GM19193 (cell line): ENCODE measurements around the gene MYOT.

Experiments
- POLR2A ChIP-seq: IDR thresholded peaks from 4 replicates; pipeline ENCODE4 v1.6.1; 2011; ENCODE audit not compliant: insufficient read depth, insufficient read length; ENCODE audit errors: extremely low read depth

MYOT gene, protein sequence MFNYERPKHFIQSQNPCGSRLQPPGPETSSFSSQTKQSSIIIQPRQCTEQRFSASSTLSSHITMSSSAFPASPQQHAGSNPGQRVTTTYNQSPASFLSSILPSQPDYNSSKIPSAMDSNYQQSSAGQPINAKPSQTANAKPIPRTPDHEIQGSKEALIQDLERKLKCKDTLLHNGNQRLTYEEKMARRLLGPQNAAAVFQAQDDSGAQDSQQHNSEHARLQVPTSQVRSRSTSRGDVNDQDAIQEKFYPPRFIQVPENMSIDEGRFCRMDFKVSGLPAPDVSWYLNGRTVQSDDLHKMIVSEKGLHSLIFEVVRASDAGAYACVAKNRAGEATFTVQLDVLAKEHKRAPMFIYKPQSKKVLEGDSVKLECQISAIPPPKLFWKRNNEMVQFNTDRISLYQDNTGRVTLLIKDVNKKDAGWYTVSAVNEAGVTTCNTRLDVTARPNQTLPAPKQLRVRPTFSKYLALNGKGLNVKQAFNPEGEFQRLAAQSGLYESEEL

DNA sequence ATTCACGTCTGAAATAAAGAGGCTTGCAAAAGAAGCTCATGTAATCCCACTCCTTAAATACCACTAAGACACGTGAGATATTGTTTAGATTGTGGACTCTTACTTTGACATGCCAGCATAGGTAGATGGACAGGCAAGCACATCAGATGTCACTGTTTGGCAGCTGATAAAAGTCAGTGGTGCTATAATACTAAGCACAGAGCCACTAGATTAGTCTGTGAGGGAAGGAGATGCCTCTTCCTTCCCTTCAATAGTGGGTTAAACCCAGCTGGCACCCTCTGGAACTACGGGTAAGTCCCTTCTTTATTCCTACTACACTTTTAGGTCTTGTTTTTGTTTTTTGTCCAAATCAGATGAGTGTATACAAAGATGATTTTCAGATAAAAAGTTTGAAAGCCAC is at the start of gene MYOT:
TSS of gene MYOT (plus strand) at position 197 of the 400 bp plus-strand sequence. CDS start 2,792 bp downstream, outside the sequence.
- TF ChIP-seq POLR2A, result no peak

DNA sequence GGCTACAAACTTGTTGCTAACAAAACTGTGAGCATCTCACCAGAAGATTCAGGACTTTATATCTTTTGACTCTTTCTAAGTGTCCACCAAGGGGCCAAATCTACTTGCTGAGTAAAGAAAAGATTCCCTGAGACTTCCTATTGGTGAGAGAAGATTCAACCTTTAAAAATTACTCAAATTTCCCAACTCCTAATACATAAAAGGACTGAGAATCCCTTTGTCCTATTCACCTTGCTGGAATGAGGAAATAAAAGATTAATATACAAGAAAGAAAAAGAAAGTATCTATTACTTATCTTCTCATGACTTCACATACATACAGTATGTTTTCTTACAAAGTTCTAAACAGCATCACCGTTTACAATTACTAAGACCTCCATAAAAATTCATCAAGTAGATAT is 47.9 kb upstream of the MYOT start:
- no peak for TF ChIP-seq POLR2A

DNA sequence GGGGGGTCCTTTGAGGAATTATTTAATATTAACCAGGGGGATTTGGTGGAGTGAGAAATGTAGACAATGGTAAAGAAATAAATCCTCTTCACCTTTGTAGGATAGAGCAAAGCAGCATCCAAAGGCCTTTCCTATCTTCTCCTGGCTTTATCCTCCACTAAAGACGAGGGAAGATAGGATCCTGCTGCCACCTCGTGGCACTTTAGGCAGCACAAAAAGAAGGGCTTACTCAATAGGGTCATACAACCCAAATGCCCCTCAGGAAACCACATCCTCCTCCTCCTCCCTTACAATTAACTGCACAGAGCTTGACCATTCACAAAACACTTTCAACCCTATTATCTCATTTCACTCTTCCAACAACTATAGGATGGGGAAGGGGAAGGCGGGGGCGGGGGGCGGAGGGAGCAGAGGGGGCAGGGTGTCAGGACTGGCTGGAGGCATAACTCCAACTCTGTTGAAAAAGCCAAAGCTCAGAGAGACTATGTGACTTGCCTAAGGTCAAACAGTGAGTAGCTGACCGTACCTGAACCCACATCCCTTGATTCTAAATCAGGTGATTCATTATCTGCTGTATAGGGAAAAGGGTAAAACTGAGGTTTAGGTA is 45.4 kb upstream of the MYOT start:
- no peak for TF ChIP-seq POLR2A

DNA sequence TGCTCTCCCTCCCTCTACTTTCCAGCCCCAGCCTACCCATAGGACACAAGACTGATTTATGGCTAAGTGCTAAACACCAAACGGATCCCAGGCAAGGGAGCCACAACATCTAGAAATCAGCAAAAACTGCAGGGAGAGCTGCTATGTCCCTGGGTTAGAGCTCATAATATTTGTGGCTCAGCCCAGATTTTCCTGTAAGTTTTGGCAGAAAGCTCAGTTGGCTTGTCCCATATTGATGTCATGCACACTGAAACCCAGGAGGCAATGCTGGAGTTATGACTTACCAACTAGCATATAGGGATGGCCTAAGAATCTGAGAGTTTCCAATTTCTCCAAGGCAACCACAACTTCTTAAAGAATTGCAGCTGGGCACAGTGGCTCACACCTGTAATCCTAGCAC is 44.7 kb upstream of the MYOT start:
- TF ChIP-seq POLR2A, result no peak

DNA sequence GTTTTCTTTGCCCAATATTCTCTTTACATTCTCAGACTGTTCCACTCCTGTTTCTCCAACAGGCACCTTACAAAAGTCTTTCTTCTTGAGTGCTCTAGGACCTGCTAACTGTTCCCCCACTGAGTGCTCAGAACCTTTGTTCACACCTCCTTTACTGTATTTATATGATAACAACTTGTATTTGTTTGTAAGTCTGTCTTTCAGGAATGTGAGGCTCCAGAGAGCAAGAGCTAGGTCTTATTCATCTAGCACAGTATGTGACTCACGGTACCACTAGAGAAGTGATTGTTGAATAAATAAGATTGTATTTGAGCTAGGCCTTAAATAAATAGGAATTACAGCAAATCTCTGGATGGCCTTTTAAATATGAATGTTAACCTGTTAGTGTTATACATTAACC is 42.5 kb upstream of the MYOT start:
- no peak for TF ChIP-seq POLR2A

DNA sequence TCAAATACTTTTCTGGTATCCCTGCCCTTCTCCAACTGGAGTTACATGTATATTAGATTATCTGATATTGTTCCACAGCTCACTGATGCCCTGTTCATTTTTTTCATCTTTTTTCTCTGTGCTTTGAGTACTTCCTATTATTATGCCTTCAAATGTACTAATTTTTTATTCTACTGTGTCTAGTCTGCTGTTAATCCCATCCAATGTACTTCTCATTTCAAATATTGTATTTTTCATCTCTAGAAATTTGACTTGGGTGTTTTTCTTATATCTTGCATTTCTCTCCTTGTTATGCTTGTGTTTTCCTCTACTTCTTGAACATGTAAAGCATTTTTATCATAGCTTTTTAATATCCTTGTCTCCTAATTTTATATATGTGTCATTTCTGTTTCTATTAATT is 41.6 kb upstream of the MYOT start:
- no peak for TF ChIP-seq POLR2A

DNA sequence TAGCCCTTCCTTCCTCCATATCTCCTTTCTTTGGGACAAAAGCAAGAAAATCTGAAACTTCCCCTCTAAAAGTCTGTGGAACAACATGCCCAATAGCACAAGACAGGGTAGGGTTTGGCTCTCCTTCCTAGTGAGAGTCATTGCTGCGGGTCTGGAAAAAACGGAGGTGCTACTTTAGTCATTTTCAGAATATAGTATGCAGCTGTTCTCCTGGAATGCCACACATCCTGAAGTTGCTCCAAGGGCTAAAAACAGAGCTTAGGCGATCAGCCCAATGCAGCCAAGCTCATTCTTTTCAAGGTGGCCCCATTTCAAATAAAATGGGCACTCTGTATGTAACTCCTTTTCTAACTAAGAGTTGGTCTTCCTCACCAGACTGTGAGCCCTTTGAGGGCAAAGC is 39.5 kb upstream of the MYOT start:
- TF ChIP-seq POLR2A, result no peak

DNA sequence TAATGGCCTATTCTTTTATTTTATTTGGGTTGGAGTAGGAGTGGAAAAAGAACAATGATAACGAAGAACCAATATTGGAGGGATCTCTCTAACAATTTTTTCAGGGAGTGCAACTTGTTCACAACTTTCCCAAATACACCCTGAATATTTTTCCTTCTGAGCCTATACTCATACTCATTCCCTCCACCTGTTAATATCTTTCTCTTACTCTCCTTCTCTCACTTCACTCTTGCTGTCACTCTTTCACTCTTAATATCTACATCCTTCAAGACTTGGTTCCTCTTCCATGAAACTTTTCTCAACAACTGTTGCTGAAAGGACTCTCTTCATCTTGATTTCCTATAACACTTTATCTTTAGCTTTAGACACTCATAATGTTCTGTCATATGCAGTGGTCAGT is 39.0 kb upstream of the MYOT start:
- TF ChIP-seq POLR2A, result no peak

DNA sequence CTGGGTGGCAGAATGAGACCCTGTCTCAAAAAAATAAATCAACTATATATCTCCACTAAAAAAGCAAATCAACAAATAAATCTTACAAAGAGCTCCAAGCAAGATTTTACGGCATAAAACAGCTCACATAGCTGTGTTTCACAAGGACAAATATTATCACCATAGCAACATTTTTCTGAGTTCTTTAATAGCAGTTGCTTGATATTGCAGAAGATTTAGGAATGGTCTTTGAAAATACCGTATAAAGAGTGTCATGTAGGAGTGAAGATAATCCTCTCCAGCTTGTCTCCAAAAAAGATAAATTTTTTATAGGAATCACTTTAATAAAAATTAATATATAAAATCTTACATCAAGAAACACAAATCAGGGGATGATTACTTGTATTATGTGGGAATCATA is 36.6 kb upstream of the MYOT start:
- TF ChIP-seq POLR2A, result no peak

DNA sequence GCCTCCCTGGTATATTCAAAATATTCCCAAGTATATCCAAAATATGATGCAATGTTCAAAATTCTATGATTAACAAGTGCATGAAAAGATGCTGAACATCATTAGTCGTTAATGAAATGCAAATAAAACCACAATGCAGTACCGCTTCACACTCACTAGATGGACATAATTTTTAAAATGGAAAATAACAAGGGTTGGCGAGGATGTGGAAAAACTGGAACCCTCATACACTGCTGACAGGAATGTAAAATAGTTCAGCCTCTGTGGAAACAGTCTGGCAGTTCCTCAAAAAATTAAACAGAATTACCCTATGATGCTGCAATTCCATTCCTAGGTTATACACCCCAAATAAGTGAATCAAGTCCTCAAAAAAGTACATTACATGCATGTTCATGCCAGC is 36.1 kb upstream of the MYOT start:
- TF ChIP-seq POLR2A, result no peak

DNA sequence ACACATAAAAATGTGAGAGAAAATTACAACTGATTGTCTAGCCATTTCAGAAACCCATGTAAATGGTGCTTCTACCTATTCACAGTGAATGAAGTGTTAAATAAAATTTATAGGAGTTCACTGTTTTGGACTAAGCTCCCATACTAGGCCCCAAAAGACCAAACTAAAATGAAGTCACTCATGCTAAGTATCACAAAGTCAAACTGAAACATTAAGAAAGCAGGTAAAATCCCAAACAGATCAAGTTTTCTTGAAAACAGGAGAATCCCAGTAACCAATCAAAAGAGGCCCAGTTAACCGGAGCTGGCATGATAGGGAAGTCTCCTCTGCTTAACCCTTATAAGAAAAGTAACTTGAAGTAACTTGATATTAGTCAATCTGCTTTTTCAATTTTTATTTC is 35.2 kb upstream of the MYOT start:
- no peak for TF ChIP-seq POLR2A

DNA sequence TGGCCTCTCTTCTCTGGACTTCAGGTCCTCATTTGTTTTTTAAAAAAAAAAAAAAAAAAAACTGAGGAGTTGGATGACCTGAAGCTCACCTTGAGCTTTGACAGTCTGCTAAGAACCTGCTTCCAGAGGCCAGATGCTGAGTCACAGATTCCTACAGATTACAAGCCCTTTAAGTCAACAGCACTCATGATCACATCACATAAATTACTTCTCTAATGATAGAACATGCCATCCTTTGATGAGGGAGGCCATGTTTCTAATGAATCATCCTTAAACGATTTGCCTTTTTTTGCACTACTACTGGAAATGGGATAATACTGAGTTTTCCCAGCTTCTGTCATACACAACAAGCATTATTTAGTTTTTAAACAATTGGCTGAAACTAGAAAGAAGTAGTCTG is 34.2 kb upstream of the MYOT start:
- no peak for TF ChIP-seq POLR2A

DNA sequence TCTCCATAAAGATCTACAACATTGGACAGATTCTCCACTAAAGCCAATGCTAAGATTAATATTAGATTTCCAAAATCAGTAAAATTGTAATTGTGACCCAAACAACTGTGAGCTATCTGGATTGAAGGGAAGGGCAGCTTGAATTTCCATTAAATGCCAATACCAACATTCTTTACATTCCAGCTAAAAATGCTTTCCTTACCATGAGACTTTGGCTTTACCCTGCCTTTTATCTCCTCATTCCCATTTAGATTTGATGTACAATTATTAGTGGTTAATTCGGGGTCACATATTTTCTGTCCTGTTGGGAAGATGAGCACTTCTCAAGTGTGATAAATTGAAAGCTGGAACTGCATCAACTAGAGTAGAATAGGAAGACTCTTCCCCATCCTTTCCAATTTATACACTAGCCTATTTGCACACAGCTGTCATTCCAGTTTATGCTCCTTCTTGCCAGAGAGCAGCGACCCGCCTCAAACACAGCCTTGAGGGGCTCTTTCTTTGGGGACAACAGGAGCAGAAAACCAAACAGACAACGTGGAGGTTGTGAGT is 33.1 kb upstream of the MYOT start:
- no peak for TF ChIP-seq POLR2A

DNA sequence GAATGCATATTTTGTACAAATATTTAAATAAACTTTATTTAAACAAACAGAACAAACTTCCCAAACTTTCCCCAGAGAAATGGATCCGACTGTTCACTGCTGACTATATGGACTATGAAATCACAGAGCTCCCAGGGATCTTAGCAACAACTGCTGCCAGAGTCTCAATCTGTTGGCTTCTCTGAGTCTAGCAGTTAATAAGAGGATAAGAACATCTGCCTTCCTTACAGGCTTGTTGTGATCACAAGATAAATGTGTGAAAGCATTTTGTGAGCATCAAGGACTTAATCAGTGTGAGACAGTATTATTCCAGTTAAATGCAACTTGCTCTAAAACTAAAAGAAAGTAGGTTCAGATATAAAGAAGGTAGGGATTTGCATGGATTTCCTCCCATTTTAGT is 31.4 kb upstream of the MYOT start:
- no peak for TF ChIP-seq POLR2A

DNA sequence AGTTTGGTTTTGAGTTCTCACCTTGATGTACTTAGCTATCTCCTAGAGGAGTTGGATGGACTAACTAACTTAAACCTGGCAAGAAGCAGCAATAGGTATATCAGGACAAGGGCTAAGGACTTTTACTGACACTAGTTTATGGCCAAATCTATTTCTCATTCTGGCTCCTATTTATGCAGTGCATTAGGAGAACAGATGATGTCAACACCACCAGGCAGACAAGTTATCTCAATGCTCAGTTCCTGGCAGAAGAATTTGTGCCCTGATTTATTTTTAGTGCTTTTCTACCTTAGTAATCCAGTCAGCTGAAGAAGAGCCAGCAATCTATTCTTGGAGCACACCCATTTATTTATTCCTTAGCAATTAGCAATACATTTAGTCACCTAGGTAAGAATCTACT is 30.7 kb upstream of the MYOT start:
- TF ChIP-seq POLR2A, result no peak
